GM19395 (cell line): ENCODE results near the gene NUBP2.

Experiments used
- ATAC-seq: cut with Tn5 transposase; IDR thresholded peaks from one replicate; pipeline ENCODE4 v1.9.1; 2021; ENCODE audit warnings: mild to moderate bottlenecking, moderate library complexity; ENCODE audit not compliant: unreplicated experiment

The NUBP2 gene

GRCh38 chr16:1771188-1771863, 11.4 kb upstream of the NUBP2 start, which contains the start of gene NME3:
NME3 (minus strand) TSS chr16:1771543; CDS start chr16:1771534, 9 bp downstream.
- no peak for ATAC-seq

- no peak for ATAC-seq
These were observed 10.8 kb upstream of the NUBP2 start for GRCh38 chr16:1771864-1772361.

GRCh38 chr16:1772362-1772907, 10.3 kb upstream of the NUBP2 start, which contains the start of gene EME2:
EME2 (plus strand) TSS chr16:1772810; CDS start chr16:1773228, 418 bp downstream.
- ATAC-seq = no peak

GRCh38 chr16:1772908-1773702, 9.7 kb upstream of the NUBP2 start, which contains the start of gene MRPS34:
MRPS34 (minus strand) TSS chr16:1773134; CDS start chr16:1773119, 15 bp downstream.
- no peak for ATAC-seq

GRCh38 chr16:1773703-1774447, 8.9 kb upstream of the NUBP2 start:
- no peak for ATAC-seq

GRCh38 chr16:1774448-1774780, 8.3 kb upstream of the NUBP2 start:
- no peak for ATAC-seq

GRCh38 chr16:1775006-1775845, 7.5 kb upstream of the NUBP2 start:
- no peak for ATAC-seq

- ATAC-seq = no peak
These were observed 6.7 kb upstream of the NUBP2 start for GRCh38 chr16:1775846-1776671.

- no peak for ATAC-seq
These were observed 6.1 kb upstream of the NUBP2 start for GRCh38 chr16:1776672-1776955.

- ATAC-seq = no peak
These were observed 5.8 kb upstream of the NUBP2 start for GRCh38 chr16:1776991-1777374.

GRCh38 chr16:1777375-1778199, 5.2 kb upstream of the NUBP2 start:
- ATAC-seq = no peak

- no peak for ATAC-seq
These were observed 4.3 kb upstream of the NUBP2 start for GRCh38 chr16:1778200-1779179.

GRCh38 chr16:1779234-1779701, 3.5 kb upstream of the NUBP2 start:
- no peak for ATAC-seq

GRCh38 chr16:1779741-1780676, 2.8 kb upstream of the NUBP2 start:
- ATAC-seq = no peak

- ATAC-seq = no peak
These were observed 2.1 kb upstream of the NUBP2 start for GRCh38 chr16:1780677-1781072.

- no peak for ATAC-seq
These were observed 1.5 kb upstream of the NUBP2 start for GRCh38 chr16:1781254-1781653.
